ENCODE results near the gene PTGFRN. TPM values are rescaled to one million over a fixed set of nuclear protein-coding genes. Genes with fewer than 3 reads are reported as not detected.

Gene PTGFRN
- polyA plus RNA-seq, 3 donors = 6.6 to 15.4 (median 8.7) TPM

DNA sequence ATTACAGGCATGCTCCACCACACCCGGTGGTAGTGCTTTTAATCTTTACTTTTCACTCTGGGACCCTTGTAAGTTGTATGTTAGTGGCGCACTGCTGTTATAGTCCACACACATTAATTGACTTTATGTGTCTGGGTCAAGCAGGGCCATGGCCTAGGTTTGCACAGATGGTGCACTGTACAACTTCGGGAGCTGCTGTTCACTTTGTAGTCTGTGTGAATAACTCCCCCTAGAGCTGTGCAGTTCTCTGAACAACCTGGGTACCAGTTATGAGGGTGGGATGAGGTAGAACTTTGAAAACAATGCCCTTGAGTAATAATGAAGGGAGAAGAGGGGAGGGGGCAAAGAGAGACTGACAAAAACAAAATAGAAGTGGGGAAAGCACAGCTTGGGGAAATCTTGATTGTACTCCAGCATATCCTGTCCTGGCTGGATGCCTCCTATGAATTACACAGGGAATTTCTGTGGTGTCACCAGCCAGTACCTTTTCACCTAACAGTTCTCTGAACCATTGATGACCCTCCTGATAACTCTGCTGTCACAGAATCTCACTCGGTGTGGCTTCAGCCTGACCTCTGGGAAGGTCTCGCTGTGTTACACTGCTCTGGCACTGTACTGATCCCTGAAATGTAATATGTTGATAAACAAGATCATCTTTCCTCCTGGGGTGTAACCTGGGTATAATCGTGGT lies 2.2 kb downstream of the PTGFRN start:
- WGBS, 3 donors = 72 to 86% (median 83%) methylated on average over 6 of the region's 6 CpGs
- no peak overlapping the region for H3K27ac ChIP-seq (ENCODE audit: low read depth, low read length)

DNA sequence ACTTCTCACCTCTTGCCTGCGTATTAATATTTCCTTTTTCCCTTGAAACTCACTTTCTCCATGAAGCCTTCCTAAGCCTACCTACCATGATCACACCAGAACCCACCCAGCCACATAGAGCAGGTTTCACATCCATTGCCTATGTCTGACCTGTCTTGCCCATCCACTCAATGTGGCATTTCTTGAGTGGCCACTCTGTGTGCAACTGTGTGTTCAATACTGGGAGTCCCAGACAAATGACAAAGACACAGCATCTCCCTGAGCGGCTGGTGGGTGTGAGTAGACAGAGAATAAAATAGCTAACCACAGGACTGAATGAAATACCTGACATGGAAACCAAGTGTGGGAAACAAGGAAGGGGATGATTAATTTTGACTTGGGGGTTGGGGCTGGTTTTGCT lies 3.1 kb downstream of the PTGFRN start:
- WGBS, 3 donors = 93 to 97% (median 95%) methylated on average over 2 of the region's 2 CpGs
- H3K27ac ChIP-seq (ENCODE audit: low read depth, low read length) = no peak overlapping the region

GRCh38 chr1:116913941-116914340 lies 4.2 kb downstream of the PTGFRN start:
- no peak overlapping the region for H3K27ac ChIP-seq (ENCODE audit: low read depth, low read length)
- WGBS, 3 donors = 88 to 92% (median 92%) methylated on average over 4 of the region's 4 CpGs

- no peak overlapping the region for H3K27ac ChIP-seq (ENCODE audit: low read depth, low read length)
- 71 to 90% (median 89%) methylated on average over 7 of the region's 7 CpGs for WGBS, 3 donors
Measured at GRCh38 chr1:116914667-116915066, 5.0 kb downstream of the PTGFRN start.

DNA sequence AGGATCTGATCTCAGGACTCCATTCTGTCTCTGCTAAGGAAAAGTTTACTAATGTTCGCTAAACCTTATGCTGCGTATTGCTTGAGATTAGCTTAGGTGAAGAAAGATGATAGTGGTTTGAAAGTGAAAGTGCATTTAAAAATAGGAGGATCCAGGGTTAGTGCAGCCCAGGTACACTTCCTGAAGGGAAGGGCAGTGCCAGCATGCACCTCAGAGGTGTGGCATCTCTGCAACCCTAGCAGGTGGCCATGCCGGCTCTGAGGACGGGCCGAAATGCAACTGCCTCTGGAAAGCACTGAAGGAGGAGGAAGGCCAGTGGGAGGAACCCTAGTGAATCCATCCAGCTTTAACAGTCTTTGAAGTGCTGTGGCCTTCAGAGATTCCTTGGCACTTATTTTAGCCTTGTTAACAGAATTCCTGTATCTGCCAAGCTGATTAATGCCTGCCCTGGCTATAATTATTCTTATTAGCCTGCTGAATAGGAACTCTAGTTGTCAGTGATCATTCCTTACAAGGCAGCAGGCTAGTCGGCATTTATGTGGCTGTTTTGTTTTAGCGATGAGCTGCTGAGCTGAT lies 5.5 kb downstream of the PTGFRN start:
- no peak overlapping the region for H3K27ac ChIP-seq (ENCODE audit: low read depth, low read length)
- WGBS, 3 donors = 21 to 67% (median 55%) methylated on average over 7 of the region's 7 CpGs

DNA sequence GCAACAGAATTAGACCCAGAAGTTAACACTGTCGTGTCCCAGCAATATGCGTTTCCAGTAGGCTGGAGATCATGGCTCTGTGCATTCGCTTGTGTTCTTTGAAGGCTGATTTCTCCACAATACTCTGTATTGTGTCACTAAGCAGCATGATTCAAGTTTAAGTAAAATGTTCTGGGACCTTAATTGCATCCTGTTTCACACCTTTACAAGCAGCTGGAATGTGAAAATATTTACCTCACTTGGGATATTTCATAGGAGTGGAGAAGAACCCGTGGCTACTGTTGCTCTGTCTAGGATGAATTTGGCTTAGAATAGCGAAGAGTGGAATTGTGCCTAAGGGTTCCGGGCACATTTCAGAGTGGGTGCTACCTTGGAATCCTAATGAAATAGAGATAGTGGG lies 6.3 kb downstream of the PTGFRN start:
- no peak overlapping the region for H3K27ac ChIP-seq (ENCODE audit: low read depth, low read length)
- WGBS, 3 donors = 78 to 88% (median 82%) methylated on average over 6 of the region's 6 CpGs

DNA sequence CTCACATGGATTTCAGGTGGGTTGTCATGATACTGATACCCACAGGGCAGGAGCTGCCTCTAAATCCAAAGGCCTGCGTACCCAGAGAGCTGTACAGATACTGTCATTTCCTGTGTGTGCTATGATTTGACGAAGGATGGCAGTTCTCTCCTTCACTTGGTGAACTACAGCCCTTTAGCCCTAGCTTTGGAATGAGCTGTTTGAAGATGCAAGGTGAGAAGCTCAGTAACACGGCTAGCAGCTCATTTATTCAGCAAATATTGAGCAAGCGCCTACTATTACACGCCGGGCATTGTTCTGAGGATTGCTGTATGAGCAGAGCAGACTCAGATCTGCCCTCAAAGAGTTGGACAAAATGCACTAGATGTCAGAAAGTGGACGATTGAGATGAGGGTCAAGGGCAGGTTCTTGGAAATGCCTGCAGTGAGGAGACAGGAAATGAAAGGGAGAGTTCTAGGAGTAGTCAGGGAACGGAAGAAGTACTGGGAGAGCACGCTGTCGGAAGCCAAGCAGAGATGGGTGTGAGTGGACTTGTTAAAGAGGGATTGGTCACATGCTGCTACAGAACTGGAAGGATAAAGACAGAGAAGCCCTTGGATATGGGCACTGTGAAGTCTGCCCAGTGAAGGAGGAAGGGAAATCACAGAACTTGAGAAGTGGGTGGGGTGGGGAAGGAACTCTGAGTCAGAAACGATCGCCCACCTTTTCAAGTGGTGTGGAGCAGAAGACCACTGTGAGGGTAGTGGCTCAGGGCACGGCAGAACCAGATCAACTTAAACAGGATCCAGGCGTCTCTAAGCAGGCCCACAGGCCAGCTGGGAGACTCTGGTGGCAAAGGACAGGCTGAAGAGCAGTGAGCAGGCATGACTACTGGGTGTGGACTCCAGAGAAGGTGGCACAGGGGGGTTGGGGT lies 7.1 kb downstream of the PTGFRN start:
- H3K27ac ChIP-seq (ENCODE audit: low read depth, low read length) = no peak overlapping the region
- 69 to 77% (median 70%) methylated on average over 14 of the region's 14 CpGs for WGBS, 3 donors

GRCh38 chr1:116918714-116919357 lies 9.1 kb downstream of the PTGFRN start:
- no peak overlapping the region for H3K27ac ChIP-seq (ENCODE audit: low read depth, low read length)
- WGBS, 3 donors = 86 to 95% (median 91%) methylated on average over 5 of the region's 5 CpGs

DNA sequence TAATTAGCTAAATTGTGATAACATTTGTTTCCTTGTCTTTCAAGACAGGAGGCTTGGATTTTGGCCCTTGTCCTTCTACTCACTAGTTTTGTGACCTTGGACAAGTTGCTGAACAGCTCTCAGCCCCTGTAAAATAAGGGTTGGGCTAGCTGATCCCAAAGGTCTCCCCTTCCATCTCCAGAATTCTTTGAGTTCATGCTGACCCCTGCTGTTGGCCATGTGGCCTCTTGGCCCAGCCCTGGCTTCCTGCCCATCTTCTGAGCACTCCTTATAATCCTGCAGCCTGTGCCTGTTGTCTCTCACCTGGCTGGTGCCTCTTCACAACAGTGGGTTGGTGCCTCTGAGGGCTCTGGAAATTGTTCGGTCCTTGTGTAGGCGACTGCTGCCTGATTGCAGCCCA lies 10.1 kb downstream of the PTGFRN start:
- no peak overlapping the region for H3K27ac ChIP-seq (ENCODE audit: low read depth, low read length)
- WGBS, 3 donors = 63 to 85% (median 82%) methylated on average over 2 of the region's 2 CpGs

GRCh38 chr1:116920211-116920610 lies 10.5 kb downstream of the PTGFRN start:
- 81 to 92% (median 86%) methylated on average over 1 of the region's 1 CpG for WGBS, 3 donors

DNA sequence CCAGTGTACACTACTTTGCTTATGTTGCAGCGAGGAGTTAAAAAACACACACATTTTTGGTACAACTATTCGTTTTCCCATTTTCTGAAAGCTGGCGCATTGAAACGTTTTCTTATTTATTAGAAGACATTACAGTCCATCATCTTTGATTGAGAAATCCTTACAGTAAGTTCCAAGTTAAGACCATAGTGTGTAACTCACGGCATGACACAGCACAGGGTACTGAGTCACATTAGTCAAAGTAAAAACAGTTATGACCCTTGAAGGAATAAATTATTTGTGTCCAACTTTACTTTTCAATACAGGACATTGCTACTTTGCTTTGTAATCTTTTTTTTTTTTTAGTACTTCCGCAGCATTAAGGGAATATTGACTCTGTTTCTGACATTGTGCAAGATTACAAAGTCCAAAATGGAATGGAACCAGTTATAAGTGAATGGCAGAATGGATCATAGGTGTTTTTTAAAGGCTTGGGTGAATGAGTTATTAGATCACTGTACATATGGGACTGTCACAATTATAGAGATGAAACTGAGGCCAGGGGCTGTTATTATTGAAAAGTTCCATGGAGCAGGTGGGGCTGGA lies 11.7 kb downstream of the PTGFRN start:
- no peak overlapping the region for H3K27ac ChIP-seq (ENCODE audit: low read depth, low read length)
- 68 to 89% (median 79%) methylated on average over 6 of the region's 6 CpGs for WGBS, 3 donors

More at GRCh38 chr1:116920211-116920610, 10.5 kb downstream of the PTGFRN start:
- H3K27ac ChIP-seq (ENCODE audit: low read depth, low read length) = no peak overlapping the region

DNA sequence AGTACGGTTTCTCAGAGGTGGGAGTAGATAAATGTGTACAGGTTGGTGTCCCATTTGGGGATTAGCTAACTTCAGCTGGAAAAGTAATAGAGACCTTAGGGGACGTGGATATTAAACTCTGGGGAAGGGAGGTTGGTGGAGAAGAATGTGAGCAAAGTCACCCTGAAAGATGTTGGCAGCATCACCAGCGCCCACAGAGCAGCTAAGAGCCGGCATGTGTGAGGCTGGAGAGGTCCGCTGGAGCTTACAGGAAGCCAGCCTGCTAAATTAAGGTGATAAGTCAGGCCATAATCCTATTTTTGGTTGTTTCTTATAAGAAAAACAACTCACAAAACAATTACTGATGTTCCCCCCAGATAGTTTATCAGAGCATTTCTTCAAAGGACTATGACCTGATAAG lies 12.2 kb downstream of the PTGFRN start:
- 84 to 91% (median 90%) methylated on average over 5 of the region's 5 CpGs for WGBS, 3 donors
- H3K27ac ChIP-seq (ENCODE audit: low read depth, low read length) = no peak overlapping the region

GRCh38 chr1:116923421-116923820 lies 13.7 kb downstream of the PTGFRN start:
- WGBS, 3 donors = 71 to 81% (median 78%) methylated on average over 8 of the region's 8 CpGs
- H3K27ac ChIP-seq (ENCODE audit: low read depth, low read length) = no peak overlapping the region

DNA sequence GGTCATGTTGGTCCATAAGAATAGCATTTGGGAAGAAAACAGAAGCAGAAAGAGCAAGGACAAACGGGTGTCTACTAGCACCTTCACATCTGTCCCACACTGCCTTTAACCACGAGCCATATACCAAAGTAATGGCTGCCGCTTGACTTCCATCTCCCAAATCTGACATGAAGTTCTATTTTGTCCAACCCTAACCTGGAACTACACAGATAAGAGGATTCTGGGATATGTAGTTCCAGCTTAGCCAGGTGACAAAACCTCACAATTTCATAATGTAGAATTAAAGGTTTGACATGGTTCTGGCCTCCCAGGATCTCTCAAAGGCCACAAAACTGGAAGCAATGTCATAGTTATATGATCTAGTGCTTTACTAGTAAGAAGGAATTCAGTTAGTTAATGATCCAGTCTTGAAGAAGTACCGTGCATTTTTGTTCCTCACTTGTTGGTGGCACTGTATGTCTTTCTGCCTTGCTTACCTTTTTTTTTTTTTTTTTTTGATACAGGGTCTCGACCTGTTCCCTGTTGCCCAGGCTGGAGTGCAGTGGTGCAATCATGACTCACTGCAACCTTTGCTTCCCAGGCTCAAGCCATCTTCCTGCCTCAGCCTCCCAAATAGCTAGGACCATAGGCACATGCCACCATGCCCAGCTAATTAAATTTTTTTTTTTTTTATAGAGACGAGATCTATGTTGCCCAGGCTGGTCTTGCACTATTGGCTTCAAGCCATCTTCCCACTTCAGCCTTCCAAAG lies 17.5 kb downstream of the PTGFRN start:
- no peak overlapping the region for H3K27ac ChIP-seq (ENCODE audit: low read depth, low read length)
- 90 to 95% (median 91%) methylated on average over 6 of the region's 6 CpGs for WGBS, 3 donors

DNA sequence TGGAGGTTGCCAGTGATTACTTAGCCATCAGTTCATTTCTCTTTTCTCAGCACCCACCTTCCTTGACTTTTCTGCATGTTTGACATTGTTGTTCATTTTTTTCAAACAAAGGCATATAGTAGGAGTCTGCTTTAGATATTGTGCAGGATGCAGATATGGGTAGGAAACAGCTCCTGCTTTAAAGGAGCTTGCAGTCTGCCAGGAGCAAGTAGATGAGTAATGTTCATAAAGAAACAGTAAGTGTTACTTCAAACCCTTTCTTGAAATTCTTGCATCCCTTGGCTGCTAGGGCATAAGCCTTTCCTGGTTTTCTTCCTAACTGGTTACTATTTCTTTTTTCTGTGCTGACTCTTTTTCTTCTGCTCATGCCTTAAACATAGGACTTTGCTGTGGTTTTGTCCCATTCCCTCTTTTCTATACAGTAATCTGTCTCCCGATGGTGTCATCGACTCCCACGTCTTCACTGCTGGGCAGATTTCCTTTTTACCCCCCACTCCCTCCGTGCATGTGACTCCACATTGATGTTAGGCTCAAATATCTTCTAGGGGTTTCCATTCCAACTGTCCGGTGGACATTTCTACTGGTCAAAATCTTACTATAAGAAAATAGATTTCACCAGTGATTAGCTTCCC lies 20.4 kb downstream of the PTGFRN start:
- H3K27ac ChIP-seq (ENCODE audit: low read depth, low read length) = no peak overlapping the region
- WGBS, 3 donors = 85 to 91% (median 85%) methylated on average over 5 of the region's 5 CpGs

DNA sequence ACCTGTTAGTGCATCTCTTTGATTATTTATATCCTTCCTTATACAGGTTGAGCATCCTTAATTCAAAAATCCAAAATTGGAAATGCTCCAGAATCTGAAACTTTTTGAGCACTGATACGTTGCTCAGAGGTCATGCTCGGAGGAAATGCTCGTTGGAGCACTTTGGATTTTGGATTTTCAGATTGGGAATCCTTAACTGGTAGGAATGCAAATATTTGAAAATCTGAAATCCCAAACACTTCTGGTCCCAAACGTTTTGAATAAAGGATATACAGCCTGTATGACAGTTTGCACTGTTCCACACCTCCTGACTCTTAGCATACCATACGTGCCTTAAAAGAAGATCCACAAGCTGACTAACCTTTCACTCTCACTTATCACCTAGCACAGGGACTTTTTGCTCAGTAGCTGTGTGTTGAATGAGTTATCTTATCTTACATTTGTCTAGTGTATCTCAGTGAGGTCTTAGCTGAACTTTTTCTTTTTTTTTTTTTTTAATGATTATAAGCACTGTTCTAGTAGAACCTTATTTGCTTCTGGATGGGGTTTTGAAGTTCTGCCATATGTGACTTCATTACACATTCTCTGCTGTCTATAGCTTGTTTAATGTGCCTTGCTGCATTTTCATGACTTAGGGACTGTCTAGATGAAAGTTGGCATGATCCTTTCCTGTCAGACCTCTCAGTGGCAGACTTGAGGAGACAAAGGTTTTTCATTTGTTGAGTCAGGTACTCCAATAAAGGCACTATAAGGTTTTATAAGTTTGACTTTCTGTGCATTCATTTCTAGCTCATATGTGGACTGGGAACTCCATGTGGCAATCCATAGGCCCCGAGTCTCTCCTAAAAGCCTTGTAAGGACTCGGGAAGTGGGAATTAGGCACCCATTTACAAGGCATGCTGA lies 21.6 kb downstream of the PTGFRN start:
- 76 to 87% (median 84%) methylated on average over 7 of the region's 7 CpGs for WGBS, 3 donors
- no peak overlapping the region for H3K27ac ChIP-seq (ENCODE audit: low read depth, low read length)
